Measurements from ENCODE around the gene EIF2S3B.
A peak's percentile ranks its signal among the peaks of the same experiment; 100 is the strongest.
"Not testable (repeated sequence)": the region's sequence is repeated elsewhere in the genome, so short reads cannot be mapped to it uniquely, and the experiment has no call there.

The EIF2S3B gene

GRCh38 chr12:10505620-10506019 lies at the start of gene EIF2S3B:
TSS of gene EIF2S3B (plus strand) at chr12:10505890. CDS start at chr12:10505903, 13 bp downstream.
- DNase-seq (ENCODE audit: low read depth in 2 of 2, low spot score in 1 of 2) = no peak

GRCh38 chr12:10456856-10457255 lies 48.8 kb upstream of the EIF2S3B start:
- no peak for DNase-seq (ENCODE audit: low read depth in 2 of 2, low spot score in 1 of 2)

DNA sequence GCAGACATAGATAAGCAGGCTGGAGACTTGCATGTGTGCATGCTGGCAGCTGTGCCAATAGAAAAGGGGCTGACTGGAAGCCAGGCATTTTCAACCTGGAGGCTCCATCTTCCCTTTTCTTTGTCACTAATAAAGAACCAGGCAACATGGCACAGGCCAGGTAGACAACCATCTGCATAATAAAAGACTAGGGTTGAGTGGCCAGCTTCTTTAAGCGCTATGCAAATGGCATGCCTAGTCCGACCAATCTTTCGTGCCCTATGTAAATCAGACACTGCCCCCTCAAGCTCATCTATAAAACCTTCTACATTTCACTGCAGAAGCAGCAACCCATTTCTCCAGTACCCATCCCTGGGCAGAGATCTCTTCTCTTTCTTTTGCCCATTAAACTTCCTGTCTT lies 47.9 kb upstream of the EIF2S3B start:
- no peak for DNase-seq (ENCODE audit: low read depth in 2 of 2, low spot score in 1 of 2)

GRCh38 chr12:10466311-10466710 lies 39.4 kb upstream of the EIF2S3B start:
- DNase-seq (ENCODE audit: low read depth in 2 of 2, low spot score in 1 of 2) = no peak

GRCh38 chr12:10469701-10470100 lies 36.0 kb upstream of the EIF2S3B start:
- no peak for DNase-seq (ENCODE audit: low read depth in 2 of 2, low spot score in 1 of 2)

DNA sequence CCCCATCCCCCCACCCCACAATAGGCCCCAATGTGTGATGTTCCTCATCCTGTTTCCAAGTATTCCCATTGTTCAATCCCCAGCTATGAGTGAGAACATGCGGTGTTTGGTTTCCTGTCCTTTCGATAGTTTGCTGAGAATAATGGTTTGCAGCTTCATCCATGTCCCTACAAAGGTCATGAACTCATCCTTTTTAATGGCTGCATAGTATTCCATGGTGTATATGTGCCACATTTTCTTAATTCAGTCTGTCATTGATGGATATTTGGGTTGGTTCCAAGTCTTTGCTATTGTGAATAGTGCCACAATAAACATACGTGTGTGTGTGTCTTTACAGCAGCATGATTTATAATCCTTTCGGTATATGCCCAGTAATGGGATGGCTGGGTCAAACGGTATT lies 32.9 kb upstream of the EIF2S3B start:
- not testable (repeated sequence) for DNase-seq (ENCODE audit: low read depth in 2 of 2, low spot score in 1 of 2)

DNA sequence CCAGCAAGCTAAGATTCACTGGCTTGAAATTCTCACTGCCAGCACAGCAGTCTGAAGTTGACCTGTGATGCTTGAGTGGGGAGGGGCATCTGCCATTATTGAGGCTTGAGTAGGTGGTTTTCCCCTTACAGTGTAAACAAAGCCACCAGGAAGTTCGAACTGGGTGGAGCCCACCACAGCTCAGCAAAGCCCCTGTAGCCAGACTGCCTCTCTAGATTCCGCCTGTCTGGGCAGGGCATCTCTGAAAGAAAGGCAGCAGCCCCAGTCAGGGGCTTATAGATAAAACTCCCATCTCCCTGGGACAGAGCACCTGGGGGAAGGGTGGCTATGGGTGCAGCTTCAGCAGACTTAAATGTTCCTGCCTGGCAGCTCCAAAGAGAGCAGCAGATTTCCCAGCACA lies 23.8 kb upstream of the EIF2S3B start:
- DNase-seq (ENCODE audit: low read depth in 2 of 2, low spot score in 1 of 2) = not testable (repeated sequence)

- not testable (repeated sequence) for DNase-seq (ENCODE audit: low read depth in 2 of 2, low spot score in 1 of 2)
These were observed 18.4 kb upstream of the EIF2S3B start for GRCh38 chr12:10487328-10487727.

DNA sequence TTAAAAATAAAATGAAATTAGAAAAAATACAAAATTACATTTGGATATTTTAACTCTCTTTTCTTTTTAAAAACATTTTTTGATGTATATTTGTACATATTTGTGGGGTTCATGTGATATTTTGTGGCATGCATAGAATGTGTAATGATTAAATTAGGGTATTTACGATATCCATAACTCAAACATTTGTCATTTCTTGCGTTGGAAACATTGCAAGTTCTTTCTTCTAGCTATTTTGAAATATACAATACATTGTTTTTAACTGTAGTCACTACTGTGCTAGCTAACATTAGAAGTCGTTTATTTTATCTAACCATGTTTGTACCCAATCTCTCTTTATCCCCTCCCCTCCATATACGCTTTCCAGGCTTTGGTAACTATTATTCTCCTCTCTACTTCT lies 13.9 kb upstream of the EIF2S3B start:
- DNase-seq (ENCODE audit: low read depth in 2 of 2, low spot score in 1 of 2) = no peak

DNA sequence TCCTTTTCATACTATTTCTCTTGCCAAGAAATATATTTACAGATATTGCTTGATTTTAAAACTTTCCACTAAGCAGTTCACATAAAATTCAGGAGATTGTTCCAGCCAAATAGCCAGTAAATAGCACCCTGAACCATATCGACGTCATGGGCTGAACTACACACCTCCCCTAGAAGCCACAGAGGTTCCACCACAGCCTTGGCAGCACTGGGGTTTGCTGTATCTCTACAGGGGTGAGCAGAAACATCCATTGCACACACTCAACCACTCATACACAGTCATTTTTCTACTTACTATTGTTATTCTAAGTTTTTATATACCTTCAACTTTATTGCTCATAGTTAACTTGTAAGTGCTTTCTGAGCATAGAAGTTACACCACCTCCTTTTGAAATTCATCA lies 8.1 kb upstream of the EIF2S3B start:
- DNase-seq (ENCODE audit: low read depth in 2 of 2, low spot score in 1 of 2) = peak; percentile 48 to 58

DNA sequence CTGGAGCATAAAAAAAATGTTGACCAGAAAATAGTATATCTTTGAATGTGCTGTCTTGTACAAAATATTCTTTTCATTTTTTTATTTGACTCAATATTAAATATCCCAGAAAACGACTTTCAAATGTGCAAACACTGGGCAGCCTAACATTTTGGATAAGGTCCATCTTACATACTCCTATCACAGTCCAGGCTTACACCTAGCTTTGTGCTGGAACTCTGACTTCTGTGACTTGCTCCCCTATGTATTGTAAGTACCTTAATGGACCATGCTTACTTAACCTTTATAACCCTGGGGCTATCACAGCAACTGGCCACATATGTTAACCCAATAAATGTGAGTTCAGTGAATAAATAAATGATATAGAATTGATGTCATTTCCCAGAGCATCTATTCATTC lies 7.6 kb upstream of the EIF2S3B start:
- DNase-seq (ENCODE audit: low read depth in 2 of 2, low spot score in 1 of 2) = no peak

- no peak for DNase-seq (ENCODE audit: low read depth in 2 of 2, low spot score in 1 of 2)
These were observed 4.7 kb upstream of the EIF2S3B start for GRCh38 chr12:10501030-10501429.

GRCh38 chr12:10503460-10503859 lies 2.2 kb upstream of the EIF2S3B start:
- DNase-seq (ENCODE audit: low read depth in 2 of 2, low spot score in 1 of 2) = no peak

- no peak for DNase-seq (ENCODE audit: low read depth in 2 of 2, low spot score in 1 of 2)
These were observed 6.2 kb downstream of the EIF2S3B start for GRCh38 chr12:10511756-10512355.

DNA sequence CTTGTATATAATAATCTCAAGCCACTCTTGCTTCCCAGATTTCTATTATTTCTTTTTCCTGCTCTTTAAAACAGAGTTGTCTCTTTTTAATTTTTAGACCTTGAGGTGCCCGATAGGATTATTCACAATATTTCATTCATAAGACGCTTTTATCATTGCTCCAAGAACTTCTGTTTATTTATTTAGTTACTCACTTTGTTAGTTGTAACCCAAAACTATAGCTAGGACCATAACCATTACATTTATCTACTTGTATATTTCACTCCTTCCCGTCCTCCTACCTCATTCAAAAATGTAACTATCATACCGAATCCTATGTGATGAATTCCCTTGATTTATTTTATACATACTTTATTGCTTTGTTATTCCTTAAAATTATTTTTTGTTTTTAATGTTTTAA lies 7.1 kb downstream of the EIF2S3B start:
- DNase-seq (ENCODE audit: low read depth in 2 of 2, low spot score in 1 of 2) = no peak

- no peak for DNase-seq (ENCODE audit: low read depth in 2 of 2, low spot score in 1 of 2)
These were observed 15.9 kb downstream of the EIF2S3B start for GRCh38 chr12:10521555-10521954.

GRCh38 chr12:10528174-10528953 lies 22.7 kb downstream of the EIF2S3B start:
- no peak for DNase-seq (ENCODE audit: low read depth in 2 of 2, low spot score in 1 of 2)

GRCh38 chr12:10529603-10530002 lies 23.9 kb downstream of the EIF2S3B start:
- DNase-seq (ENCODE audit: low read depth in 2 of 2, low spot score in 1 of 2) = no peak

- DNase-seq (ENCODE audit: low read depth in 2 of 2, low spot score in 1 of 2) = no peak
These were observed 32.0 kb downstream of the EIF2S3B start for GRCh38 chr12:10537721-10538120.

DNA sequence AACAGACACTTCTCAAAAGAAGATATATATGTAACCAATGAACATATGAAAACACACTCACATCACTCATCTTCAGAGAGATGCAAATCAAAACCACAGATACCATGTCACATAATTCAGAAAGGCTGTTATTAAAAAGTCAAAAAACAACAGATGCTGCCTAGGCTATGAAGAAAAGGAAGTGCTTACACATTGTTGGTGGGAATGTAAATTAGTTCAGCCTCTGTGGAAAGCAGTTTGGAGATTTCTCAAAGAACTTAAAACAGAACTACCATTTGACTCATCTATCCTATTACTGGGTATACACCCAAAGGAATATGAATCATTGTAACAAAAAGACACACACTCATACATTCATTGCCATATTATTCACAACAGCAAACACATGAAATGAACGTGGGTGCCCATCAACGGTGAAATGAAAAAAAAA lies 35.1 kb downstream of the EIF2S3B start:
- no peak for DNase-seq (ENCODE audit: low read depth in 2 of 2, low spot score in 1 of 2)

GRCh38 chr12:10543499-10543898 lies 37.8 kb downstream of the EIF2S3B start:
- DNase-seq (ENCODE audit: low read depth in 2 of 2, low spot score in 1 of 2) = no peak

DNA sequence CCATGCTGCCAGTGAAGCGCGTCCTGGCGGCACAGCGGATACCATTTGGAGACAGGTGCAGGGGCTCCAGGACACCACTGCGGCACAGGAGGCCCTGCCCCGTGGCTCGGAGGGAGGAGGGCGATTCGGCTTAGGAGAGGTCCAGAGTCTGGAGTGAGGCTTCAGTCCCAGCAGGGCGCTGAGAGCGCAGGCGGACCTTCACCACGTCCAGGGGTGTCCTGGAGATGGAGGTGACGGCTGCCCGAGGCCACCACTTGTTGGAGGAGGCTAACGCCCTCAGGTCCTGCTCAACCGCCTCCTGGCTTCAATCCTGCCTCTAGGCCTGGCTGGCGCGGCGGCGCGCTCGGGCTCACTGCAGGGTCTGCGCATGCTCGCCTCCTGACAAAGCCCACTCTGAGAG lies 45.7 kb downstream of the EIF2S3B start:
- DNase-seq (ENCODE audit: low read depth in 2 of 2, low spot score in 1 of 2) = no peak

DNA sequence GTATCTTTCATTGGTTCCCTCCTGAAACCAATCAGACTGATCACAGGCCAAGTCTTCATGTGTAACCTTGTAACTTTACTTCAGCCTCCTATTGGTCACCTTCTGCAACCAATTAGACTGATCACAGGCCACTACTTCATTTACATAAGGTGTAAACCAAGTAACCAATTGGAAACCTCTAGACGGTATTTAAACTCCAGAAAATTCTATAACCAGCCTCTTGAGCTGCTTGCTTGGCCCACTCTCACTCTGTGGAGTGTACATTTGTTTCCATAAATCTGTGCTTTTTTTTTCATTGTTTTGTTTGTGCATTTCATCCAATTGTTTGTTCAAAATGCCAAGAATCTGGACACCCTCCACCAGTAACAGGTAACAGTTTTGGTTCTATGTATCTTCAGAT lies 47.5 kb downstream of the EIF2S3B start:
- no peak for DNase-seq (ENCODE audit: low read depth in 2 of 2, low spot score in 1 of 2)

Measured in stimulated activated CD8-positive, alpha-beta memory T cell treated with anti-CD3 and anti-CD28 coated beads, Interleukin-4, amount 100 ng/mL, for 4 hours (primary cell).